CD4-positive, alpha-beta T cell treated with Interleukin-6 for 4 hours (primary cell): Measurements from ENCODE around the gene RCE1.

ENCODE experiments used
- DNase-seq: peaks from one replicate; pipeline ENCODE4 v3.0.0-alpha.2; 2020; ENCODE audit warnings: mixed read lengths

RCE1 gene

GRCh38 chr11:66870616-66871520 is 27.6 kb downstream of the RCE1 start:
- DNase-seq = no peak

DNA sequence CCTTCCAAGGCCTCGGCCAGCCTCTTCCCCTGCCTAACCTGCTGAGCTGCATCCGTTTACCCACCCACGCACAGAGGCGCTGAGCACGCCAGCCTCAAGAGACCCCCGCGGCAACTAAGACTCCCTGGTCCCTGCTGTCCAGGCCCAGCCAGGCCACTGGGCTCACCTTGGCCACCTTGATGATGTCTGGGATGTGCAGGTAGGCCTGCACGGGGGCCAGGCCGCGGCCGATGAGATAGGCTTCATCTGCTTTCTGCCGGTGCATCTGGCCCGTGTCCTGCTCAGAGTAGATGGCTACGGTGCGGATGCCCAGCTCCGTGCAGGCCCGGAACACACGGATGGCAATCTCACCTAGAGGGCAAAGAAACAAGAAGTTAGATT is 28.3 kb downstream of the RCE1 start:
- no peak for DNase-seq

- DNase-seq = no peak
Measured at GRCh38 chr11:66874232-66874631, 31.0 kb downstream of the RCE1 start.

DNA sequence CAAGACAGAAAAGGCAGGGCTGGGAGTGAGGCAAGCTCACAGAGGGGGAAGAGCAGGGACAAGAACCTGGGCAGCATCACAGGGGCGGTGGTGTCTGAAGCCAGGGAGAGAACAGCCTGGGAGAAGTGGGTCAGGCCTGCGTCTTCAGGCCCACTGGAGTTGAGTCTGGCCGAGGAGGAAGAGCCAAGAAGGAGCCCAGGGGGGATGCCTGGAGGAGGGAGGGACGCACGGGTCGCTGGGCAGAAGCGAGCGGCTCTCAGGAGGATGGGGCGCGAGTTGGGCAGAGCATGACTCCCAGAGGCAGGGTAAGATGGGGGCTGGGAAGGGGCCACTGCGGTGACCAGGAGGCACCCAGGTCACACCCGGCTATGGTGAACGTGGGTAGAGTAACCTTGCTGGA is 32.1 kb downstream of the RCE1 start:
- no peak for DNase-seq

DNA sequence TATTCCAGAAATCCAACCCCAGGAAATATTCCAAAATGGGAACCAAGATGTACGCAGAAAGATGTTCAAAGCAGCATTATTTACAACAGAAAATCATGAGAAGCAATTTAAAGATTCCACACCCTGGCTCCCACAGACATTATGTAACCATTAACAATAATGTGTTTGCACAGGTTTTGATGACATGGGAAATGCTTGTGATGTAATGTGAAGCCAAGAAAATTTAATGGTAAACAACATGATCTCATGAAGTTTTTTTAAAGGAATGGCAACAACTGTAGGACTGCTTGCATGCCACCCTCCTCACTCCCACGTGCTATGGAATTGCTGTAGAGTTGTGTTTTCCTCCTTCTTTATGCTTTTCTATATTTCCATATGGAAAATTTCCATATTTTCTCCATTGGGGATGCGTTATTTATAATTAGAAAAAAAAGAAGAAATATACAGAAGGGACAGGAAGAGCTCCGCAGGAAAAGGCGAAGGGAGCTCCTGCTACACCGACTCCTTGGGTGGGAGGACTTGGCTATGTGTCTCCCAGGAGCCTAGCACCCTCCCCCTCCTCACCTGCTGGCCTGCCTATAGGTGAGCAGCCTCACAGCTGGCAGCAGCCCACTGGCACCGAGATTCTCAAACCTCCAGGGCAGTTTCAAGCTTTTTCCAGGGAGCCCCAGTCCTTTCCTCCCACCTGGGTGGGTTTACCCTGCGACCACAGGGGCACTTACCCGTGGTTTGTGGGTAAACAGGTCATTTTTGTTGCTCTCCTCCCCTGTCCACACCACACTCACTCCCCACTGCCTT is 34.5 kb downstream of the RCE1 start:
- no peak for DNase-seq

DNA sequence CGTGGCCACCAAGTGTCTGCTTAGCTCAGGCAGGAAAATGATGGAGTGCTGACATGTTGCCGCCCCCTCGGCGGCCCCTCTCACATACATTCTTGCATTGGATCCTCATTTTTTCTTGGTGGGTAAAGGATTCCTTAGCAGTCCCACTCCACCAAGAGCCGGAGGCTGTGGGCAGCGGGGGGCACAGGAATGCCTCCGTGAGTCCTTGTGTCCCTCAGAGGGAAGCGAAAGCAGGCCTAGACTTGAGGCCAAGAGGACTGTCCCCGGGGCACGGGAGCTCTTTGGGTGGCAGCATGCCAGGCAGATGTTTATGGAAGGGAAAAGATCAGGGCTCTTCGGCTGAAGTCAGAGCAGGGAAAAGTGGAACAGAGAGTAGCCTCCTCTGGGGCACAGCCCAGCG is 35.2 kb downstream of the RCE1 start:
- no peak for DNase-seq

DNA sequence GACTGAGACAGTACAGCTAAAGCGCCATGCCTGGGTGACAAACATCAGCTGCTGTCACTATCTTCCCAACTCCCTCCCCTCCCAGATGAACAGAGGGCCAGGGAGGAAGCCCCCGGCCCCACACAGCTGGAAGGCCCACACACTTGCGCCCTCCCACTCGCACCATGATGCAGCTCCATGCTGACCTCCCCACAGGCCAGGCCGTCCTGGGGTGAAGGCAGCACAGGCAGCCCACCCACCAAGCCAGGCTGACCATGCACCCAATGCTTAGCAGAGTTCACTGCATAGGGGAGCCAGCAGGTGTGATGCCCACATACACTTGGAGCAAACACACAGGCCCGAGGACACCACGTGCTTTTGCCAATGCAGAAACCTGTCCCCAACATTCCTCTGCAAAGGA is 35.8 kb downstream of the RCE1 start:
- no peak for DNase-seq

DNA sequence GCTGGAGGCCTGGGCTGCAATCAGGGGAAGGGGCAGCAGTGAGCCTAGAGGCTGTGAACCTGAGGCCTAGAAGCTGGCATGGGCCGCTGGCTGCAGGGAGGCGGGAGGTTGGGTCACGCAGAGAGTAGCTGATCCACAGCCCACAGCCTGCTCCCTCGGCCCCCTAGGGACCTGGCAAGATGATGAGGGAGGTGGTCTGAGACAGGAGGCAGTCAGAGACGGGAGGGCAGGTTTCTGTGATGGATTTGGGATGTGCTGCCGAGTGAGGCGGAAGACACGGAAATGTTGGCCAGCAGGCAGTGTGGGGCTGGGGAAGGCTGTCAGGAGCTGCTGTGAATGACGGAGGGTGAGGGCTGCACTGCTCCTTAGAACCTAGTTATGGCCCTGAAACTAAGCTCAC is 36.3 kb downstream of the RCE1 start:
- DNase-seq = no peak

GRCh38 chr11:66879999-66880398 is 36.8 kb downstream of the RCE1 start:
- DNase-seq = no peak

GRCh38 chr11:66880496-66881450 is 37.5 kb downstream of the RCE1 start:
- peak; percentile 45 for DNase-seq

- no peak for DNase-seq
Measured at GRCh38 chr11:66881451-66881835, 38.2 kb downstream of the RCE1 start.

DNA sequence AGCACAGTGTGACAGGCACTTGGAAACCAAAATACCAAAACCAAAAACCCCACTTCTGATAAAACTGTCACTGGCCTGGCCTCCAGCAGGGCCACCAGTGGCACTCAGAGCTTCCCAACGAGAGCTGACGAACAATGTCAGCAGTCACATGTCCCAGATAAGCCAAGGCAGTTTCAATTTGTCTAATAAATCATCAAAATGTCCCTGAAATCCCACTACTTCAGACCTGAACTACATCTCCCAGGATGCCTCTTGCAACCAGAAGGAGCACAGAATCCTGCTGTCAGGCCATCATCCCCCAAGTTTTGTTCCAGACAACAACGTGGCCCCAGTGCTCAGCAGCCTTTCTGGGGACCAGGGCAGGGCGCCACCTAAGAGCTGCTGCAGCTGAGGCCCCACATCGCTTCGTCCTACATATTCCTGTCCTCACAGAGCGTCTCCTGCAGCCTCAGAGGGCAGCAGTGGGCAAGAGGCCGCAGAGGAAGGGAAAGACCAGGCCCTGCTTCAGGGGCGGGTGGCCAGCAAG is 38.7 kb downstream of the RCE1 start:
- no peak for DNase-seq

DNA sequence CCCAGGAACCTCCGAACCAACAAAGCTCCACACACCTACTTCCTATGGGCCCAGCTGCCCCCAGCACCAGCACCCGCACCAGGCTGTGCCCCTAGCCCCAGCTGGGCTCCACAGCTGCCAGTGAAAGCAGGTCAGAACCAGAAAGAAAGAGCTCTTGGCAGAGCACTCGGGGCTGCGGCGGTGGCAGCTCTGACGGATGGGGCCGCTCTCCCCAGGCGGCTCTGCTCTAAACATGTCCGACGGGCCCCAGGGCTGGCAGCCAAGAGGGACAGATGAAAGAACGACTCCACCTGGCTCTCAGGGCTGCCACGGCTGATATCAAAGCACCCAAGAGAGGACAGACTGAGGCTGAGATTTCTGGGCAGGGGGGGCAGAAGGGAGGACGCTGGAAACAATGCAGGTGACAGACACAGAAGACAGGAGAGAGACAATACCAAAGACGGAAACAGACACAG is 39.3 kb downstream of the RCE1 start:
- DNase-seq = no peak

GRCh38 chr11:66883016-66883965 is 40.0 kb downstream of the RCE1 start:
- DNase-seq = peak; percentile 70

DNA sequence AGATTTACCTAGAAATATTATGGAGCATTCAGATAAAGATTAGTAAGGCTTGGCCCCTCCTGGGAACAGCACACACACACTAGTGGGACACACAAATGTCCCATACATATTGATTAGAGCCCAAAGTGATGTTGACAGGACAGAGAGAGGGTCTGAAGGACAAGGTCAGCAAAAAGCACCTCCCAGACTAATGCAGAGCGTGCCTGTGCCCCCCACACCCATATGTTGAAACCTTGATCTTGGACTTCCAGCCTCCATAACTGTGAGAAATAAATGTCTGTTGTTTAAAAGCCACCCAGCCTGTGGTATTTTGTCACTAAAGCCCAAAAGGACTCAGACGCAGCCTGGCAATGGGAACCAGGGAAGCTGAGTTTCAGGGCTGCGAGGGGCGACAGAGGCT is 41.2 kb downstream of the RCE1 start:
- DNase-seq = no peak

DNA sequence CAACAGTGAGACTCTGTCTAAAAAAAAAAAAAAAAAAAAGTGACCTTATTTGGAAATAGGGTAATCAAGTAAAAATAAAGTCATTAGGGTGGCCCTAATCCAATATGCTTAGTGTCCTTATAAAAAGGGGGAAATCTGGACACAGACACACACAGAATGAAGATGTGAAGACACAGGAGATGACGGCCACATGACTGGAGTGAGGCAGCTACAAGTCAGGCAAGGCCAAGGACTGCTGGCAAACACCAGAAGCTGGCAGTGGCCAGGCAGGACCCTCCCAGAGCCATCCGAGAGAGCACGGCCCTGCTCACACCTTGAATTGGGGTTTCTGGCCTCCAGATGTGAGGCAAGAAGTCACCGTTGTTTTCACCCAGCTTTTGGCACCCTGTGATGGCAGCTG is 42.2 kb downstream of the RCE1 start:
- no peak for DNase-seq

DNA sequence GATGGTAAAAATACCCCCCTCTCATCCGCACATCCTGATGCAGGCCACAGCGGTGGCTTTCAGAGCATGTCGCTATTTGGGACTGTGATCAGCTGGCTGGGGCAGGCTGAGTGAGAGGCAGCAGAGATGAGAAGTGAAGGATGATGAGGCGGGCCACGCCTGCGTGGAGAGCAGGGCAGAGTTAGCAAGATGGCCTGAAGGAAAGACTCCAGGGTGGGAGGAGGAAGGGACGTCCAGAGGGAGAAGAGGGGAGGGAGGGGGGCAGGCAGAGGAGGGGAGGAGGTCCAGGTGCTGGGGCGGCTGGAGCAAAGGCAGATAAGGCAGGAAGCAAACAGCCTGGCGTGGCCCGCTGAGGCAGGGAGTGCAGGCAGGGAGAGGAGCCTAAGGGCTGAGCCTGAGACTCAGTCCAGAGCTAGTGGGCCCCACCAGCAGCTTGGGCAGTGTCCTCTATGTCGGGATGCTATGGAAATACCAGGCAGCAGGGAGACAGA is 42.8 kb downstream of the RCE1 start:
- DNase-seq = no peak

- DNase-seq = no peak
Measured at GRCh38 chr11:66886671-66887221, 43.5 kb downstream of the RCE1 start.

- DNase-seq = no peak
Measured at GRCh38 chr11:66887526-66887925, 44.3 kb downstream of the RCE1 start.

DNA sequence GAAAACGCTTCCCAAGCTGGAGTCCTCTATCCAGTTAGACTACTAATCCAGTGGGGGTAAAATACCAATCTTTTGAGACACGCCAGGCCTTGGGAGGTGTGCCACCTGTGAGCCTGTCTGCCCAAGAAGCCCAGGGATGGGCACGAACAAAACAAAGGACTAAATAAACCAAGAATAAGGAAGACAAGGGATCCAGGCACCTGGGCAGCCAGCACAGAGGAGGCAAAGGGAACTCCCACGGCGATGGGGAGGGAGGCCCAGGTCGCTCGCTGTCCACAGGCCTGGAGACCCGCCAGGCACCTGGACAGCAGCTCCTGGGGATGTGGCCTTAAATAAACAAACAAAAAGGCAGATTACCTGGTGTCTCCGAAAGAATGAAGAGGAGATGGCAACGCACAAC is 45.0 kb downstream of the RCE1 start:
- no peak for DNase-seq

DNA sequence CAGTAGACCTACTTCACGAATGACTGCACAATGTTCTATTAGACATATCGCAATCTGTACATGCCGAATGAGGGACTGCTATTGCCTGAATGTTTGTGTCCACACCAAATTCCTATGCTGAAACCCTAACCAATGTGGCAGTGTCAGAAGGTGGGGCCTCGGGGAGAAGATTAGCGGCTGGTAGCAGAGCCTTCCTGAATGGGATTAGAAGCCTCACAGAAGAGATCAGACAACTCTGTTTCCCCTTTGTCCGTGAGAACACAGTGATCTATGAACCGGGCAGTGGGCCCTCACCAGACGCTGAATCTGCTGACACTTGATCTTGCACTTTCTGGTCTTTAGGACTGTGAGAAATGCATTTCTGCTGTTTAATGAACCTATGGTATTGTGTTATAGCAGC is 46.7 kb downstream of the RCE1 start:
- no peak for DNase-seq
